Colonic mucosa (tissue), 4 donors: ENCODE results near the gene CDHR2. TPM values are rescaled to one million over a fixed set of nuclear protein-coding genes. Genes with fewer than 3 reads are reported as not detected.
"Not testable (repeated sequence)": the region's sequence is repeated elsewhere in the genome, so short reads cannot be mapped to it uniquely, and the experiment has no call there.

Experiments
- DNase-seq: peaks from one replicate; pipeline ENCODE4 v3.0.0-alpha.2; 2020
- H3K27ac ChIP-seq: fragments of 200-600 bp; one replicate; pipeline ENCODE4 v1.8.0; 2021
- H3K27me3 ChIP-seq: fragments of 200-600 bp; one replicate; pipeline ENCODE4 v1.8.0; 2021
- H3K36me3 ChIP-seq: fragments of 200-600 bp; one replicate; pipeline ENCODE4 v1.8.0; 2021
- H3K4me1 ChIP-seq: fragments of 200-600 bp; one replicate; pipeline ENCODE4 v1.8.0; 2021; ENCODE audit warnings: mild to moderate bottlenecking
- H3K4me3 ChIP-seq: fragments of 200-600 bp; one replicate; pipeline ENCODE4 v1.8.0; 2021
- H3K9ac ChIP-seq, 2 donors: one replicate each; pipeline ENCODE4 v1.7.0; 2013; ENCODE audit warnings: control low read depth in 2 of 2, low read depth in 2 of 2, low read length in 2 of 2
- H3K9me3 ChIP-seq: fragments of 200-600 bp; one replicate; pipeline ENCODE4 v1.8.0; 2021
- CTCF ChIP-seq: fragments of 200-600 bp; IDR thresholded peaks from one replicate; pipeline ENCODE4 v1.8.0; 2022; ENCODE audit warnings: antibody characterized with exemption, mild to moderate bottlenecking
- intact Hi-C: fragments of 100-400 bp; cut with DNase I; formaldehyde crosslinking; loops from one replicate; pipeline ENCODE4 v1.14.1; 2022
- total RNA-seq, 2 donors: library from RNA; stranded (reverse); fragmentation: NEBNext Ultra II Directional in 1 of 2; extraction: Animal tissue kit (Norgen Biotek cat#: 25700) in 1 of 2; gene quantifications; one replicate each; pipeline ENCODE4 v1.2.1, GENCODE V29; 2021
- donor health status: healthy.
- donor health status: DM: no; HTN: no; CAD: no.
- donor health status: DM: no; HTN: no; CAD: no.

Gene CDHR2
- total RNA-seq, 2 donors from 2014 or later, result 42.8 to 60.2 TPM

DNA sequence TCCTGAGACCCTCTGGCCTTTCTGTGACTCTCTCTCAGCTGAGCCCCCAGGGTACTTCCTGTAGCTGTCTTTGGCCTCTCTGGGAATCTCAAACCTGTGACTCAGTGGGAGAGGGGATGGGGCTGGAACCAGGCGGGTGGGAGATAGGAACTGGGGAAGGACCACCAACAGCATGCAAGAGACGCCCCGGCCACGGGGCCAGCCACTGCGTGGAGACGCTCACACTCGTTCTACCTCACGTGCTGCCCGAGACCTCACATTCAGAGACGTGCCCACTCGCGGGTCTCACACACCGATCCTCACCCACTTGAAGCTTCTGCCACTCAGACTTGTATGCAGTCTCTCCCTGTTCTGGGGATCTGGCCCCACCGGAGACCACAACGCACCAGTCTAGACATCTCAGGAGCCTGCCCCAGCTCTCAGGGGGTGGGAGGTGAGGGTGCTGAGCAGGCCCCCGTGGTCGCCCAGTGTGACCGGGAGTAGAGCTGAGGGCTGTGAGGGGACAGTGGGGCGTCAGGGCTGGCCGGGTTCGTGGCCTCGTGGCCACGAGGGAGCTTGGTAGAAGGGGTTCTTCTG is 47.0 kb downstream of the CDHR2 start:
- H3K9ac ChIP-seq, result peak overlapping the region in 1 of 2 donors; percentile 56
- DNase-seq, result no peak
- no peaks in the 10 kb centered on the region for H3K36me3 ChIP-seq
- intact Hi-C loops, result no loop called here
- no peaks in the 10 kb centered on the region for H3K9me3 ChIP-seq
- no peak for TF ChIP-seq CTCF
- H3K4me3 ChIP-seq, result peak overlapping the region; percentile 10
- no peak overlapping the region for H3K27ac ChIP-seq
- H3K4me1 ChIP-seq, result no peaks in the 10 kb centered on the region
- H3K27me3 ChIP-seq, result no peaks in the 10 kb centered on the region

DNA sequence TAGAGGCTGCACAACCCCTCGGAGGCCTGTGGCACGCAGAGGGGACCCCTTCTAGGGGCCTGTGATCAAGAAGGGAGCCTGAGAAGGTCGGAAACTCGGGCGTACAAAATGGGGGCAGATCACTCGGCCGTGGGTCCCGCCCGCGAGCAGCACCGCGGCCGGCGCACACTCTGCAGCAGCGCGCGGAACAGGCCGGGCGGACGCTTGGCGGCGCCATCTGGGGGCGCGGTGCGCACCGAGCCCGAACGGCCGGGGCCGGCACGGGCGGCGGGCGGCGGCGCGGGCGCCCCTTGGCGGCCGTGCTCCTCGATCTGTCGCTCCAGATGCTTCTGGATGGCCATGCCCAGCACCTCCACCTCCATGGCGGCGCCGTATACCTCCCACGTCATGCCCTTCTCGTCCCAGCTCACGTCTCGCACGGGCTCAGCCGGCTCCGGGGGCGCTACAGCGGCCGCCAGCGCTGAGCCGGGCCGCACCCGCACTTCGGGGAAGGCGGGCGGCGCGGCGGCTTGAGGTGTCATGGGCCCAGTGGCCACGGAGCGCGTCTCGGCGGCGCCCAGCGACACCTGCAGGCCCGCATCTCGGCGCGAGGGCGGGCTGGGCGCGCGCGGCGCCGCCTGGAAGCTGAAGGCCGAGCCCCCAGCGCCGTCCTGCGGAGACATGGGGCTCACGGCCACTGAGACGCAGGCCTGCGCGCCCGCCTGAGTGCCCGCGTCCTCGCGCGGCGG is 47.7 kb downstream of the CDHR2 start:
- Histone ChIP-seq H3K9me3 (no peaks in the 10 kb centered on the region), H3K27me3 (no peaks in the 10 kb centered on the region), H3K4me3 (peak overlapping the region; percentile 31), H3K27ac (no peak overlapping the region), H3K36me3 (no peaks in the 10 kb centered on the region), H3K4me1 (no peaks in the 10 kb centered on the region), H3K9ac (peak overlapping the region in 1 of 2 donors; percentile 56)
- peak; percentile 54 for DNase-seq
- intact Hi-C loops, result no loop called here
- no peak for TF ChIP-seq CTCF

DNA sequence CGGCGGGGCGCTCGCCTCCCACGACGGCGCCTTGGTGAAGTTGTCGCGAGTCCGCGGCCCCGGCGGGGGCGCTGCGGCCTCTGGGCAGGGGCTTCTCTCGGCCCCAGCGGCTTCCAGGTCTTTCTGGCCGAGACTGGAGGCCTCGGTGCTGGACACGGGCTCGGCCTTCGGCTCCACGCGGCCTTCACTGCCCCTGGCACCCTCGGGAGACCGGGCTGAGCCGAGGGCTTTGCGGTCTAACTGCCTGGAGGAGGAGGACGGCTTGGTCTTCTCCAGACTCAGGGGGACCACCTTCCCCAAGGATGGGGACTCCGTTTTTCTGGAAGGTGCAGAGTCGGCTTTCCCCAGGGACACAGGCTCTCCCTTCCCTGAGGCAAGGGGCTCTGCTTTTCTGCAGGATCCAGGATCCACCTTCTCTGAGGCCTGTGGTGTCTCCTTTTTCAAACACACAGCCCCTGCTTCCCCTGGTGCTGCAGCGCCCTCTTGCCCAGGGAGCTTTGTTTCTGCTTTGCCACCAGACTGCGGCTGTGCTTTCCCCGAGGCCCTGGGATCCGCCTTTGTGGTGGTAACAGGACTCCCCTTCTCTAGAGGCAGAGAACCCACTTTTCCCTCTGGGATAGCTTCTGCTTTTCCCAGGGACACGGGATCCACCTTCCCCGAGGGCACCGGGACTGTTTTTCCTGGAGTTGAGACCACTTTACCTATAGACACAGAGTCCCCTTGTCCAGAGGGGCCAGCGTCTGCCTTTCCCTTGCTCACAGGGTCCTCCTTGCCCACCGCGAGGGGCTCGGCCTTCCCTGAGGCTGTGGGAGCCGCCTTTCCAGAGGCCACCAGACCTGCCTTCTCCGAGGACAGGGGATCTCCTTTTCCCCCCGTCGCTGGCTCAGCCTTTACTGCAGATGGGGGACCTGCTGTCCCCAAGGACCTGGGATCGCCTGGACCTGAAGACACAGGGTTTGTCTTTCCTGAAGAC is 48.6 kb downstream of the CDHR2 start:
- no peak for TF ChIP-seq CTCF
- no peak overlapping the region for H3K27ac ChIP-seq

DNA sequence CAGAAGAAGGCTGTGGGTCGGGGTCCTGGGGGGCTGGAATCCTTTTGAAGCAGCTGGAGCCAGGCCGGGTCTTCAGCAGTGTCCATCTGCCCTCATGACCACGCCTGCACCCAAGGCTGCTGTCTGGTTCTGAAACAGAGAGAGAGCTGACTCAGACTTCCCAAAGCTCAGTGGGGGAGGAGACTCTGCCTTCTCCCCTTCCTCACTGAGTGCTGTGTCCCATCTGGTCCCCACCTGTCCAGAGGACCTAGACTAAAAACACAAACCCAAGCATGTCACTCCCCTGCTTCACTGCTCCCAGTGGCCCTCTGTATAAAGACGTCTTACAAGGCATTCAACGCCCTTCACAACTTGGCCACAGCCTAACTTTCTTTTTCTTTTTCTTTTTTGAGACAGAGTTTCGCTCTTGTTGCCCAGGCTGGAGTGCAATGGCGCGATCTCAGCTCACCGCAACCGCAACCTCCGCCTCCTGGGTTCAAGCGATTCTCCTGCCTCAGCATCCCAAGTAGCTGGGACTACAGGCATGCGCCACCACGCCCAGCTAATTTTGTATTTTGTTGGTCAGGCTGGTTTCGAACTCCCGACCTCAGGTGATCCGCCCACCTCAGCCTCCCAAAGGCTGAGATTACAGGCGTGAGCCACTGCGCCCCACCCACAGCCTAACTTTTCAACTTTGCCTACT is 50.7 kb downstream of the CDHR2 start:
- H3K4me1 ChIP-seq, H3K27me3 ChIP-seq, DNase-seq, H3K9me3 ChIP-seq, H3K27ac ChIP-seq, H3K9ac ChIP-seq, intact Hi-C loops, H3K4me3 ChIP-seq, H3K36me3 ChIP-seq: not testable (repeated sequence)

More for the DNA sequence above, 48.6 kb downstream of the CDHR2 start:
- intact Hi-C loops, result no loop called here
- no peak for DNase-seq
- Histone ChIP-seq H3K9me3 (no peaks in the 10 kb centered on the region), H3K4me3 (peak overlapping the region; percentile 31), H3K36me3 (no peaks in the 10 kb centered on the region), H3K9ac (peak overlapping the region in 1 of 2 donors; percentile 56), H3K27me3 (no peaks in the 10 kb centered on the region), H3K4me1 (no peaks in the 10 kb centered on the region)

GRCh38 chr5:176601901-176602482 is 52.9 kb downstream of the CDHR2 start:
- H3K36me3 ChIP-seq, result no peaks in the 10 kb centered on the region
- H3K9ac ChIP-seq, result no peak overlapping the region
- no peaks in the 10 kb centered on the region for H3K9me3 ChIP-seq
- DNase-seq, result no peak
- no peaks in the 10 kb centered on the region for H3K27me3 ChIP-seq
- no peaks in the 10 kb centered on the region for H3K4me1 ChIP-seq
- TF ChIP-seq CTCF, result no peak
- H3K27ac ChIP-seq, result no peak overlapping the region
- H3K4me3 ChIP-seq, result no peak overlapping the region
- intact Hi-C loops, result no loop called here
